GM12892 (cell line): ENCODE results near the gene KLHL6.

ENCODE experiments used
- DNase-seq: peaks from one replicate; pipeline ENCODE4 v3.0.0; 2011; ENCODE audit not compliant: insufficient read length
- FAIRE-seq: peaks from 2 replicates; lab custom pipeline; 2011; peaks lifted over from hg19 to GRCh38; lab: Jason Lieb, UNC
- POLR2A ChIP-seq: IDR thresholded peaks from 2 replicates; pipeline ENCODE4 v1.6.1; 2011; ENCODE audit warnings: low read depth, low read length, control low read depth
- POLR2AphosphoS5 ChIP-seq: IDR thresholded peaks from 2 replicates; pipeline ENCODE4 v1.6.1; 2011; ENCODE audit warnings: low read depth, low read length, control low read depth
- TAF1 ChIP-seq: IDR thresholded peaks from 2 replicates; pipeline ENCODE4 v1.6.1; 2011; ENCODE audit warnings: low read depth, mild to moderate bottlenecking, control low read depth, low read length, borderline replicate concordance

The KLHL6 gene

DNA sequence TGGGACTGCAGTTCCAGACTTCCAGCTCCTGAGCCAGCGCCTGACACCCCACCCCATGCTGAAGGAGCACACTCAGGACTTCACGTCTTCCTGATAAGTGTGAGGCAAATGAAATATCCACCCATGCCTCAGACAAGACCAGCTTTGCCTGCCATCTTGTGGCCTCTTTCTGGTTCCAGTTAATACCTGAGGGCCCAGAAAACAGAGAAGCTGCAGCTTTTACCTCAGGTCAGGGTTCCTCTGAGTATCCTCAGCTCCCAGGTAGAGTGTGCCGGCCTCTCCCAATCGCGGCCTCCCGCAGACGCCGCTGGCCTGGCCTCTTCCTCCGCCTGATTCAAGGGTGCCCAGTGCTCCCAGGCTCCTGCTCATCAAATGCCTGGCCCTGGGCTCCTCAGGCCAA lies 5.1 kb upstream of the KLHL6 start:
- FAIRE-seq: no peak
- DNase-seq: no peak
- no peak for TF ChIP-seq POLR2A

DNA sequence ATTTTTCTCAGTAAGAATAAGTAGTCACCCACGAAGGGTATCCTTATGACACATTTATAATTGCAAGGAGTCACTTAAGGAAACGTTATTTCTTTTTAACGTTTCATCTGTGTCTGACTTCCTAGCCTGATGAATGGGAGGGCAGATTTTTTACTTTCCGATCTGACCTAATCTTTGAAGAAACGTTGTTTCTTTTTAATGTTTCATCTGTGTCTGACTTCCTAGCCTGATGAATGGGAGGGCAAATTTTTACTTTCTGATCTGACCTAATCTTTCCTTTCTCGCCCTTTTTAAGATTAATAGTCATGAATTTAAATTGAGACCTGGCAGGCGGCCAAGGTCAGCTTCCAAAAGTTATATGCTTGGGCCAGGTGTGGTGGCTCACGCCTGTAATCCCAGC lies 3.0 kb upstream of the KLHL6 start:
- DNase-seq: no peak
- TF ChIP-seq TAF1: no peak
- TF ChIP-seq POLR2AphosphoS5: no peak
- no peak for TF ChIP-seq POLR2A
- no peak for FAIRE-seq

DNA sequence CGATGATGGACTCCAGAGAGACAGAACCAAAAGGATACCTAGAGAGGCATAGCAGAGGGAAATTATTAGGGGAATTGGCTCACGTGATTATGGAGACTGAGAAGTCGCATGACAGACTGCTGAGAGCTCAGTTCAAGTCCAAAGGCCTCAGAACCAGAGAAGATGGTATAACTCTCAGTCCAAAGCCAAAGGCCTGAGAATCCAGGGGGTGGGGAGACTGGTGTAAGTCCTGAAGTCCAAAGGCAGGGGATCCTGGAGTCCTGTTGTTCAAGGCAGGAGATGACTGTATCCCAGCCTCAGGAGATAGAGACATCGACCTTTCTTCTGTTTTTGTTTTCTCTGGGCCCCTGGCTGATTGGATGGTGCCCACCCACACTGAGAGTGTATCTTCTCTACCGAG lies 1.2 kb upstream of the KLHL6 start:
- FAIRE-seq (no peak), DNase-seq (no peak)

DNA sequence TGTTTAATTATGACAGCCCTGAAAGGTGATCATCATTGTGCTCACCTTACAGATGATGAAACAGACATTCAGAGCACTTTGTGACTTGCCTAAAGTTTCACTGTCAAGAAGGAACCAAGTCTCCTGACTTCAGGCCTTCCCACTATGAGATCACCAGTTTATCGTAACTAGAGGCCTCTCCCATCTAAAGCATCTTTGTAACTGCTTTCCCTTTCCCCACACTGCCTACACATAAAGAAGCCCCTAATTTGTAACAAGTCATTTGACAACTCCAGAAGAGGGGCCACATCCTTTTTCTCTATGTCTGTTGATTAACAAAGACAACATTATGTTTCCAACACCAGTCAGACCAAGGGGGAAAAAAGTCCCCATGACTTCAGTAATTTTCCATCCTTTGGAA lies 1.1 kb downstream of the KLHL6 start:
- no peak for DNase-seq
- TF ChIP-seq TAF1: no peak
- TF ChIP-seq POLR2AphosphoS5: no peak
- TF ChIP-seq POLR2A: no peak
- FAIRE-seq: no peak

More for the DNA sequence above, 1.2 kb upstream of the KLHL6 start:
- no peak for TF ChIP-seq TAF1
- no peak for TF ChIP-seq POLR2AphosphoS5
- no peak for TF ChIP-seq POLR2A

DNA sequence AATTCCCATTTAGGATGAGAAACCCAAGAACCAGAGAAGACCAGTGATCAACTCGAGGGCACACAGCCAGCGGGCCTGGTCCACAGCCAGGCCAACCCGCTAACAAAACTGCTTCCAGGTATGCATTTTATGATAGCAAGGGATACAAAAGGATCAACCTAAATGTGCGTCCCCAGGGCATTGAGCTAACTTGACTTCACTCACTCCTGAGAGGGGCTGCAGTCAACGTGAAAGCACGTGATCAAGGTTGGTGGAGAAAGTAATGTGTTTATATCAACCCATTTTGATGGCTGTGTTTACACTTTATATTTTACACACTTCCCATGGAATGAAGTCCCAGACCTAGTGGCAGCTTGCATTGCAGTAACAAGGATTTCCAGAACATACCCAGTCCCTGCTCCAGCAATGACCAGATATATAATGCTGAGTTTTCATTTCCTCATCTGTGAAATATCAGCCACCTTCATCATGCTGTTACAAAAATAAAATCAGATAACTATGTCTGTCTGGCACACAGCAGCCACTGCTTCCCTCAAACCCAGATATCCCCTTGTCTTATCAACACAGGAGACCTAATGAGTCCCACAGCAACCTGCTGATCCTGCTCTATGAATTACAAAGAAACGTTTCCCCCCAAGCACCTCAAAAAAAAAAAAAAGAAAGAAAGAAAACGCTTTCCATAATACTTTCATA lies 2.0 kb downstream of the KLHL6 start:
- FAIRE-seq: no peak
- TF ChIP-seq TAF1: no peak
- TF ChIP-seq POLR2AphosphoS5: no peak
- TF ChIP-seq POLR2A: no peak

DNA sequence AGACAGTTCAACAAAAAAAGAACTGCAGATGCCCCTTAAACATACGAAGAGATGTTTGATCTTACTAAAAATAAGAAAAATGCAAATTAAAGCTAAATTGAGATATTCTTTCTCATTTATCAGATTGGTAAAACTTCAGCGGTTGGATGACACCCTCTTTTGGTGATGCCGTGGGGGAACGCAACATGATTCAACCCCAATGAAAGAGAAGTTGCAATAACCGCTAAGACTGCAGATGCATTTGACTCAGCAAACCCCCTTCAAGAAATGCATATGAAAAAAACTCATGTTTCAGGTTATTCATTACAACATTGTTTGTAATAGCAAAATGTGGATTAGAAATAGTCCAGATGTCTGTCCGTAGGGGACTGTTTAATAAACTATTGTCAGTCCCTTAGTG lies 3.6 kb downstream of the KLHL6 start:
- FAIRE-seq: no peak
- no peak for DNase-seq
- no peak for TF ChIP-seq POLR2AphosphoS5
- no peak for TF ChIP-seq TAF1
- no peak for TF ChIP-seq POLR2A

More for the DNA sequence above, 2.0 kb downstream of the KLHL6 start:
- no peak for DNase-seq

GRCh38 chr3:183548262-183548769 lies 7.2 kb downstream of the KLHL6 start:
- TF ChIP-seq TAF1 (no peak), POLR2A (no peak), POLR2AphosphoS5 (no peak)
- FAIRE-seq (no peak), DNase-seq (no peak)

GRCh38 chr3:183546625-183547024 lies 8.9 kb downstream of the KLHL6 start:
- DNase-seq: no peak

GRCh38 chr3:183545708-183546107 lies 9.8 kb downstream of the KLHL6 start:
- FAIRE-seq: no peak
- TF ChIP-seq TAF1 (no peak), POLR2A (no peak), POLR2AphosphoS5 (no peak)

More at GRCh38 chr3:183546625-183547024, 8.9 kb downstream of the KLHL6 start:
- FAIRE-seq: no peak
- TF ChIP-seq TAF1 (no peak), POLR2AphosphoS5 (no peak), POLR2A (no peak)

DNA sequence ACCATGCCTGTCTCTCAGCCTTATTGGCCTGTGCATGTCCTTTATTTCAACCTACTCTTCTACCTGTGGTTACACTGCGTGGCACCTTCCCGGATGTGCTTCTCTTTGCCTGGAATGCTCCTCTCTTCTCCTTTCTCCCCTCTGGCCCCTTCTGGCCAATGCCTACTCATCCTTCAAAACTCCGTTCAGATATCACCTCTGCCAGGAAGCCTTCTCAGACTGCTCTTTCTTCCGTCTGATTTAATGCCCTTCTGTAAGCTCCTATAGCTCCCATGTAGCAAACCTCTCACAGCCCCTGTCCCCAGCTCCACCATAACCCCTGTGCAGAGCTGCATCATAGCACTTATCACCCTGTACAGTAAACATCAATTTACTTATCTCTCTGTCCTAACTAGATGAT lies 13.2 kb downstream of the KLHL6 start:
- FAIRE-seq: no peak
- no peak for DNase-seq
- TF ChIP-seq POLR2AphosphoS5: no peak
- TF ChIP-seq TAF1: no peak
- no peak for TF ChIP-seq POLR2A

More at GRCh38 chr3:183545708-183546107, 9.8 kb downstream of the KLHL6 start:
- no peak for DNase-seq

GRCh38 chr3:183541738-183542137 lies 13.8 kb downstream of the KLHL6 start:
- FAIRE-seq (peak; percentile 74), DNase-seq (no peak)
- no peak for TF ChIP-seq POLR2AphosphoS5
- no peak for TF ChIP-seq POLR2A
- TF ChIP-seq TAF1: no peak

DNA sequence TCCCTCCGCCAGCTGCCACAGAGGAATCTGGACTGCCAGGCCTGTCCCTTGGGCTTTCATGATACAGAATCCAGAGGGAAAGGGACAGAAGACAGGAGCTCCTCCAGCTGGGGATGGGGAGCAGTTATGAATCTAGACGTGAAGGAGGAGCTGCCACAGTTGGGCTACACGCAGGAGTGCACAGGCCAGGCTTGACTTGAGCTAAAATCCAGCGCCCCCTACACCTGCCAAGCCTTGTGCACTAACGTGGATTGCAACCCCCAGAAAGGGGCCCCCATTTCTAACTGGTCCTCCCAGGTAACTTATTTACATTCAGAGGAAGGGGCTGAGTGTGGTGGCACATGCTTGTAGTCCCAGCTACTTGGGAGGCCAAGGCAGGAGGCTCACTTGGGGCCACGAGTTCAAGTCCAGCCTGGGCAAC lies 14.3 kb downstream of the KLHL6 start:
- no peak for DNase-seq
- TF ChIP-seq POLR2A: no peak
- TF ChIP-seq TAF1: no peak
- no peak for TF ChIP-seq POLR2AphosphoS5
- no peak for FAIRE-seq
